Spleen (tissue), 7 donors: Measurements from ENCODE around the gene KDM4D.
"Not testable (repeated sequence)": the region's sequence is repeated elsewhere in the genome, so short reads cannot be mapped to it uniquely, and the experiment has no call there.

Source experiments
- CTCF ChIP-seq, 11 experiments: fragments of 200-600 bp in 7 of 11; fragments of 450-650 bp in 4 of 11; sonication (generic) in 4 of 11; IDR thresholded peaks in 8 of 11; conservative IDR thresholded peaks in 3 of 11; 1 replicate in 7 of 11; 2 replicates in 4 of 11; pipeline versions ENCODE4 v1.4.0 to v1.8.0; 2016 to 2021; ENCODE audit warnings: antibody characterized with exemption in 11 of 11, inconsistent platforms in 4 of 11, mild to moderate bottlenecking in 1 of 11
- POLR2A ChIP-seq, 3 donors: fragments of 450-650 bp; IDR thresholded peaks; one replicate each; pipeline ENCODE4 v1.5.1; 2017; ENCODE audit warnings: antibody characterized with exemption in 3 of 3, mild to moderate bottlenecking in 1 of 3
- POLR2AphosphoS5 ChIP-seq, 3 donors: sonication (generic); formaldehyde crosslinking; IDR thresholded peaks; one replicate each; pipeline ENCODE4 v1.5.1; 2017; ENCODE audit warnings: antibody characterized with exemption in 3 of 3
- donor health status: DM: no; HTN: no; CAD: no; lungs with moderate emphysema.
- donor health status: DM: no; HTN: no; CAD: no.
- donor health status: DM: no; HTN: no; CAD: no.

DNA sequence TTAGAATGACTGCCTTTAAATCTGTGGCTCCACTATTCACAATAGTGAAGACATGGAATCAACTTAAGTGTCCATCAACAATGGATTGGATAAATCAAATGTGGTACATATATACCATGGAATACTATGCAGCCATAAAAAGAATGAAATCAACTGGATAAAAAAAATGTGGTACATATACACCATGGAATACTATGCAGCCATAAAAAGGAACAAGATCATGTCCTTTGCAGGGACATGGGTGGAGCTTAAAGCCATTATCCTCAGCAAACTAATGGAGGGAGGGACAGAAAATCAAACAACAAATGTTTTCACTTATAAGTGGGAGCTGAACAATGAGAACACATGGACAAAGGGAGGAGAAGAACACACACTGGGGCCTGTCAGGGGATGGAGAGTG lies 41.4 kb upstream of the KDM4D start:
- not testable (repeated sequence) for TF ChIP-seq CTCF (IDR thresholded peaks at IDR 0.05 in 8 of 11, conservative IDR thresholded peaks at IDR 0.05 in 3 of 11); POLR2AphosphoS5 (IDR thresholded peaks at IDR 0.05); POLR2A (IDR thresholded peaks at IDR 0.05)
